HG03575 (cell line): ENCODE measurements around the gene KCNJ16.
"Not testable (repeated sequence)": the region's sequence is repeated elsewhere in the genome, so short reads cannot be mapped to it uniquely, and the experiment has no call there.

Experiments used
- ATAC-seq: cut with Tn5 transposase; IDR thresholded peaks from one replicate; pipeline ENCODE4 v1.9.1; 2021; ENCODE audit not compliant: unreplicated experiment, insufficient number of reproducible peaks, low FRiP score; ENCODE audit errors: extremely low read depth

Gene KCNJ16

DNA sequence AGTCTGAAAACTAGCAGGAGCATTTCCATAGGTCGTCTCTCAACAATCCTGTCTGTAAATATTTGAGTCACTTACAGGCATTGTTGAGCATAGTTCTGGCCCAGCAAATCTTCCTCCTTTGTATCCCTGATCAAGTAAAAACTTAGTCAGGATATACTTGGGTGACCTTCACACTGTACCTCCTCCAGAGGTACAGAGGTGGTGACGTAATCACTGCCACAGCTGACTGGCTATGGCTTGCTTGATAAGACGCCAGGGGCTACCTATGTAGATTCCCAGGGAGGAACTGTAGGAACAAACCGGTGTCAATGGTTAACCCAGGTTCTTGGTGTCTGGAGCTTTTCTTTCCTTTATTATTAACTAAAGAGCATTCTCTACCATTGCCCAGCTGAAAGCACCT, at the start of gene KCNJ16:
TSS of gene KCNJ16 (plus strand) at position 270 of the 400 bp plus-strand sequence. CDS start 56,863 bp downstream, outside the sequence.
- ATAC-seq, result no peak

GRCh38 chr17:70028397-70028796, 46.6 kb upstream of the KCNJ16 start:
- ATAC-seq, result no peak

DNA sequence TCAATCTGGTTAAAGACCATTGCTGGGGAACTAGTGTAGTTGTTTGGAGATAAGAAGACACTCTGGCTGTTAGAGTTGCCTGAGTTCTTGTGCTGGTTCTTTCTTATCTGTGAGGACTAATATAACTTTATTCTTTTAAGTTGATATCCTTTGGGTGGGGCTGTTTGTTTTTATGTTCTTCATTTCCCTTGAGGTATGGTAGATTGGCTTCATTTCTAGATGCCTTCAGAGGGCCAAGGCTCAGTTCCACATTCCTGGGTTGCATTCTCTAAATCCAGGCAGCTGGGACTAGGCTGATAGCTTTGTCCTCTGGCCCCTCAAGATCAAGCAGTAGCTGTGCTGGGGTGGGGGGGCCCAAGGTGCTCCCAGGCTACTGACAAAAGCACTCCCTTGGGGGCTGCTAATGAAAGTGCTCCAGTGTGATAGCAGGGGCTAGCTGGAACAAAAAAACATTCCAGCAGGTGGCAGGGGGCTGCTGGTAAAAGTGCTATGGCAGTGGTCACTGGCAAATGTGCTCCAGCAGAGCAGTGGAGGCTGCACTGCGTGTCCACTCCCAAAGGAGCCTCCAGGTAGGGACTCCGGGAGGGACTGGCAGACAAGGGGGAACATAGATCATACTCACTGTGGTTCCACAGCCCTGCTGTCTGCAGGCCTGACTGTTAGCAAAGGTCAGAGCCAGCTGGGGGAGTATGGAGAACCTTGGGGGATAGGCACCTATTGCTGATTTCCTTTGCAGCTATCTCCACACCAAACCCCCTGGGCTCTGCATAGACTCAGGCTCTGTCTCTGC, 45.9 kb upstream of the KCNJ16 start:
- ATAC-seq, result no peak

DNA sequence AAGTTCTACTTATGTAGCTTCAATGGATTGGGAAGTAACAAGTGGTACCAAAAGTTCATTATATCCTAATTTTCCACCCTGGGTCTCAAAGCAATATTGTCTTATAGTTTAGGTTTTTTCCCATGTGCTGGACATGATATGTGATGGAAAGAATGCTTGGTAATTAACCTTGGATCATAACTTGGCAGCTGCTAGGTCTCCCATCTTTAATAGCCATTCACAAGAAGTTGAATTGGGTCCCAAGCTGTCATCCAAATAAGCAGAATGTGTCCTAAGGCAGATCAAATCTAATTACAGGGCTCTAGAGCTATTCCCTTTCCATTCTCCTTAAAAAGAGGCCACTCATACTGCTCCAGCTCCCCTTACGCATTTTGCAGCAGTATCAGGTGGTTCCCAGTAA, 44.7 kb upstream of the KCNJ16 start:
- ATAC-seq, result no peak

DNA sequence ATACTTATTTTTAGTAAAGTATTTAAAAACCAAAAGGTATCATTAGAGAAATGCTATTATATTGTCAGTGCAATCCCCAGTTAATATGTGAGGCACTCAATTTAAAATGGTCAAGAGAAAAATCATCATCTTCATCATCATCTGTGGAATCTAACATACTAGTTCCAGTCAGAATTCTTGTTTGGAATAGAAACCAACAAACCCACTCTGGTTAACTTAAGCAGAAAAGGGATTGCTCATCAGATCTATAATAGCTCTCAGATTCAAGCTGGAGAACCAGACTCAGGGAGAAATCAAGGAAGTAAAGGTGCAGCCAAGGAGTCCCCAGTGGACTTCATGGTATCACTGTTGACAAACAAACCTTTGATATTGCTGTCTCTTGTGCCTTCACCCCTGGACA, 43.7 kb upstream of the KCNJ16 start:
- ATAC-seq, result no peak

GRCh38 chr17:70033165-70033564, 41.9 kb upstream of the KCNJ16 start:
- ATAC-seq, result no peak

DNA sequence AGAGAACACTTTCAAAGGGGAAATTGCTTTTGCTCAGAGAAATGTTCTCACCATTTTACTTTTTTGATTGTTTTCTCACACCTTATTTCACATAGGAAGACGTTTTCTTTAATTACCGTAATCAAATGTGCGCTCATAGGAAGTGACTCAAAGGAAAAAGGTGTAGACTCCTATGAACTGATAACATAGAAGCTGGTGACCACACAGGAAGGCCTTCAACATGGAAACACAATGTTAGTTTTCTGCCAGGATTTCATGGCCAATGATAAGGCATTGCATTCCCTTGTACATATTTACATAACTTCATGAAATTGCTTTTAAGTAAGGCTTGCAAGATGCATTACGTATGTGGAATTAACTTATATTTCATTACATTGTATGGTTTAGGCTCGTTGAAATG, 40.9 kb upstream of the KCNJ16 start:
- ATAC-seq, result no peak

GRCh38 chr17:70037498-70037897, 37.5 kb upstream of the KCNJ16 start:
- no peak for ATAC-seq

GRCh38 chr17:70040336-70040735, 34.7 kb upstream of the KCNJ16 start:
- no peak for ATAC-seq

DNA sequence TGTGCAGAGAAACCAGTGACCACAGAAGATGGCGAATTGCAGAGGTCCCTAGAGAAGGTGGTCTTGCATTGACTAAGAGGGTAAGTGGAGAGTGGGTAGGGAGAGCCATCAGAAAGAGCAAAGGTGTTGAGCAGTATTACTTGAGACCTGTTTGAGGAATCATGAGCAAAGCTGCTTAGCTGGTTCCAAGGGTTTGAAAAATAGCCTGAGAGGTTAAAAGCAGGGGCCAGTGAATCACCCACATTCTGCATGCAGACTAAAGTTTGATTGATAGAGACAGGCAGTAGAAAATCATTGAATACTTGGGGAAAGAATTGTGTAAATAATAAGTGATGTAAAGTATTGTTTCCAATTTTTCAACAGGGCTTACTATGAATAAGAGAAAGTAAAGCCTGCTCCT, 34.0 kb upstream of the KCNJ16 start:
- ATAC-seq, result no peak

DNA sequence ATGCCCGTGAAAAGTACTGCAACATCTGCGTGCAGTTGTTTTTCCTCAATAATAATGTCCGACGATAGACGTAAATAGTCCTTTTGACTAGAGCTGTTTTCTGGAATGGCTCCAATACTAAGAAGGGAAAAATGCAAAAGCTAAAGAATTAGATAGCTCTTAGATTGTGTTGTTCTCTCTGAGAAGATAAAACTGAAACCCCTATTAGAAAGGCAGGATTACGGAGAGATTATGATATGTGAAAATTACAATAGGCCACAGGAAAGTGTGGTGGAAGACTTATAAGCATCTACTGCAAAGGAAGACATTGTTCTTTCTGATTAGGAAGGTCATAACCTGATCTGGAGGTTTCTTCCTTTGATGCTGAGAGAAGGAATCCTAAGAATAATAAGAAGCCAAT, 33.5 kb upstream of the KCNJ16 start:
- ATAC-seq, result no peak

DNA sequence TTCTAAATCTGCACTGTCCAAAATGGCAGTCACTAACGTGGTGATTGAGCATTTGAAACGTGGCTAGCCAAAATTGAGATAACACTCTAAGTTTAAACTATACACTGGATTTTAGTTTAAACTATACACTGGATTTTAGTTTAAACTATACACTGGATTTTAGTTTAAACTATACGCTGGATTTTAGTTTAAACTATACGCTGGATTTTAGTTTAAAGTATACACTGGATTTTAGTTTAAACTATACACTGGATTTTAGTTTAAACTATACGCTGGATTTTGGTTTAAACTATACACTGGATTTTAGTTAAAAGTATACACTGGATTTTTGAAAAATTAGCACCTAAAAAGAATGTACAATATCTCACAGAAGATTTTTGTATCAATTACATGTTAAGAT, 29.2 kb upstream of the KCNJ16 start:
- not testable (repeated sequence) for ATAC-seq

- ATAC-seq, result no peak
Measured at GRCh38 chr17:70047619-70048419, 27.2 kb upstream of the KCNJ16 start.

- no peak for ATAC-seq
Measured at GRCh38 chr17:70049801-70050591, 25.0 kb upstream of the KCNJ16 start.

GRCh38 chr17:70050931-70051330, 24.1 kb upstream of the KCNJ16 start:
- no peak for ATAC-seq

DNA sequence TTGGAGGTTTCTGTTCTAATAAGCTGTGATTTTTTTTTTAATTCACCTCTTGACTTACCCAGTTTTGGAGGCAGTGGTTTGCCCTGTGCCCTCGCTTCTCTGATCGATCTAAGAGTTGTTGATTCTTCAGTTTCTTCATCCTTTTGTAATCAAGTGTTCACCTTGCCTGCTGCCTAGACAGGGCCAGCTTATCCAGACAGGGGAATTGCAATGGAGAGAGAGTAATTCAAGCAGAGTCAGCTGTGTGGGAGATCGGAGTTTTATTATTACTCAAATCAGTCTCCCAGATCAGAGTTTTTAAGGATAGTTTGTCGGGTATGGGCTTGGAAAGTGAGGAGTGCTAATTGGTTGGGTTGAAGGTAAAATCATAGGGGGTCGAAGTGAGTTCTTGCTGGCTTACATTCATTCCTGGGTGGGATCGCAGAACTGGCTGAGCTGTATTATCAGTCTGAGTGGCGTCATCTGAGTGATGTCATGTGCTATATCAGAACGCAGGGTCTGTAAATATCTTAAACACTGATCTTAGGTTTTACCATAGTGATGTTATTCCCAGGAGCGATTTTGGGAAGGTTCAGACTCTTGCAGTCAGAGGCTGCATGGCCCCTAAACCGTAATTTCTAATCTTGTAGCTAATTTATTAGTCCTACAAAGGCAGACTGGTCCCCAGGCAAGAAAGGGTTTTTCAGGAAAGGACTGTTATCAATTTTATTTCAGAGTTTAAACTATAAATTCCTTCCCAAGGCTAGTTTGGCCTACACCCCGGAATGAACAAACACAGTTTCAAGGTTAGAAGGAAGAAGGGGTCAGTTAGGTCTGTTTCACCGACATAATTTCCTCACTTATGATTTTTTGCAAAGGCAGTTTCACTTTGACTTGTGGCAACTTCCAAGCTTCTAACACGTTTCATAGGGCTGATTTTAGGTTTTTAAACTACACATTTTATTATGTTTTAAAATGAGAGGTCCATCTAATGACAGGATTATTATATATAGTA, 21.5 kb upstream of the KCNJ16 start:
- ATAC-seq, result no peak

DNA sequence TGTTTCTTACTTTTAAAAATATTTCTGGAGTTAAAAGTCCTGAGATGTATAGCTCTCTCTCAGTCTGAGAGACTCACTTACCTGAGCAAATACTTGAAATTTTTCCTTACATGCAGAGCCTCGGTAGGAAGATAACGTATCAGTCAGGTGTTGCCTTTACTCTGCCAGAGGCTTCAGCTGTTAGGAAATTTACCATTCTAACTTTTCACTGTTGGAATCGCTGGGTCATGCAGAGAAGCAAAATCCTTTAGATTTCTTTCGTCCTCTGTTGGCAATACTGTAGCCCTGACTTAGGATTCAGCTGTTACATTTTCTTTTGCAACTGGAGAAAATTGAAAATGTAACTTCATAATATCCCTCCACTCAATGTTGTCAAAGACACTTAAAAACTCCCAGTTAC, 20.0 kb upstream of the KCNJ16 start:
- no peak for ATAC-seq

GRCh38 chr17:70059071-70059470, 16.0 kb upstream of the KCNJ16 start:
- no peak for ATAC-seq
